Activated T-cell treated with anti-CD3 and anti-CD28 coated beads for 24 hours (primary cell): ENCODE results near the gene COMMD9.

Experiments
- DNase-seq: peaks from one replicate; pipeline ENCODE4 v3.0.0-alpha.2; 2020; ENCODE audit warnings: low read depth

The COMMD9 gene

DNA sequence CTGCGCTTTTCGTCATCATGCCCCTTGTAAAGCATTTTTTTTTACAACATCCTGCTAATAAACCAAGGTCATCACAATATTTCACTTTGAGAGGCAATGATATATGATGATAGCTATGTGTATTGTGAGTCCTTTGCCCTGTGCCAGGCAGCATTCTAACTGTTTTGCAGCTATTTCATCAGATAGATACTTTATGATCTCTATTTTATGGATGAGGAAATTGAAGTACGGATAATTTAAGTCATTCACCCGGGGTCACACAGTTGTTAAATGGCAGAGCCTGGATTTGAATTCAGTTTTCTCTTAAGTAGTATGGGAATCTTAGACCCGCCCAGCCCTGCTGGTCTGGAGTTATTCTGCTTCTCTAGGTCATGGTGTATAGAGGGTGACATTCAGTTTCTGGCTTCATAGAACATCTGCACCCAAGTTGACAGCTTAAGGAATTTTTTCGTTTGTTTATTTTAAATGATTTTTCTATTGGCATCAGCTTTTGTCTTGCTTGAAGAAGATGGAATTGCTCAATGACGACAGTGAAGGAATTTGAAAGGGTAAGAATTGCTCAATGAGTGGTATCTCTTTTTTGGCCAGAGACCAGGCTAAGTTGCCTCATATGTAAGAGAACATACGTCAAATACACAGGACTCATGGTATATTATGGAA, 7.8 kb upstream of the COMMD9 start:
- DNase-seq, result no peak

- no peak for DNase-seq
Observed at GRCh38 chr11:36295926-36296325, 6.7 kb upstream of the COMMD9 start, which contains the start of gene PRR5L. TSS of gene PRR5L (plus strand) at chr11:36296288. CDS start at chr11:36401122, 104,834 bp downstream.

- no peak for DNase-seq
Observed at GRCh38 chr11:36292311-36292722, 3.1 kb upstream of the COMMD9 start.

DNA sequence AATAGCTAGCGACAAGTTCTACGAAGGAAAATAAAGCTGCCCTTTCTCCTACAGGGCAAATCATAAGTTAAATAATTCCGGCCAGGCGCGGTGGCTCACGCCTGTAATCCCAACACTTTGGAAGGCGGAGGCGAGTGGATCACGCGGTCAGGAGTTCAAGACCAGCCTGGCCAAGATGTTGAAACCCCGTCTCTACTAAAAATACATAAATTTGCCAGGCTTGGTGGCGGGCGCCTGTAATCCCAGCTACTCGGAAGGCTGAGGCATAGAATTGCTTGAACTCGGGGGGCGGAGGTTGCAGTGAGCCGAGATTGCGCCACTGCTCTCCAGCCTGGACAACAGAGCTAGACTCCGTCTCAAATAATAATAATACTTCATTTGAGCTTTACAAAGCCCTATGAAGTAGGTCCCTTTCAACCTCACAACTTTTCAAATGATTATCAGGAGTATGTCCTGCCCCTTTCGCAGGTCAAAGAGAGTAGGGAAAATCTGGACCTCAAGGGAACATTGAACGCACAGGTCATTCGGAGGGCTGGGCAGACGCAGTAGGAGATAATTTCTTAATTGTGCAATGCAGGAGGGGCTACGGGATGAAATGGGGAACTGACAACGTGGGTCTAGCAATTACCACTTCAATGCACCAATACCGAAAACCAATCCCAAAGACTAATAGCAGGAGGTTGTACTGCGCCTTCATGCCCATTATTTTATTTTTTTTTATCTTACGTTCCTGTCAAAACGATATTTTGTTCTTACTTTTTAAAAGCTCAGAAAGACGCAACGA, 590 bp downstream of the COMMD9 start:
- DNase-seq, result no peak

DNA sequence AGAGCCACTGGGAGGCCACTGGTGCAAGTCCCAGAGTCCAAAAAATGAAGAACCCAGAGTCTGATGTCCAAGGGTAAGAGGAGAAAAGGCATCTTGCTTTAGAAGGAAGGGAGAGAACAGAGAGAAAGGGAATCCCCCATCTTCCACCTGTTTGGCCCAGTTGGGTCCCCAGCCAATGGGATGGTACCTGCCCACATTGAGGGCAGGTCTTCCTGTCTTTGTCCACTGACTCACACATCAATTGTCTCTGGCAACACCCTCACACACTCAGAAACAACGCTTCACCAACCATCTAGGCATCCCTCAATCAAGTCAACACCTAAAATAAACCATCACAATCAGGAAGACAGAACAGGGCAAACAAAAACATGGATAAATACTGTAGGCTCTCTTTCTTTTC, 6.3 kb downstream of the COMMD9 start:
- DNase-seq, result no peak

DNA sequence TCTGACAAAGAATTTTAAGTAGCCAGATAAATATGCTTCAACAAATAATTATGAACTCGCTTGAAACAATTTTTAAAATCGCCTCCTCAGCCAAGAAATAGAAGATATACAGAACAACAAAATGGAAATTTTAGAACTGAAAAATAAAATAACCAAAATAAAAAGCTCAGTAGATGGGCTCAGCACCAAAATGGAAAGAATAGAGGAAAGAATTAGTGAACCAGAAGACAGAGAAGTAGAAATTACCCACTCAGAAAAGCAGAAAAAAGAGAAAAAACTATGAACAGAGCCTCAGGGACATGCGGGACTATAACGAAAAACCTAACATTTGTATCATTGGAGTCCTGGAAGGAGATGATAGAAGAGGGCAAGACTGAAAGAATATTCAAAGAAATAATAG, 7.4 kb downstream of the COMMD9 start:
- DNase-seq, result no peak

GRCh38 chr11:36280531-36280930, 8.7 kb downstream of the COMMD9 start:
- no peak for DNase-seq

DNA sequence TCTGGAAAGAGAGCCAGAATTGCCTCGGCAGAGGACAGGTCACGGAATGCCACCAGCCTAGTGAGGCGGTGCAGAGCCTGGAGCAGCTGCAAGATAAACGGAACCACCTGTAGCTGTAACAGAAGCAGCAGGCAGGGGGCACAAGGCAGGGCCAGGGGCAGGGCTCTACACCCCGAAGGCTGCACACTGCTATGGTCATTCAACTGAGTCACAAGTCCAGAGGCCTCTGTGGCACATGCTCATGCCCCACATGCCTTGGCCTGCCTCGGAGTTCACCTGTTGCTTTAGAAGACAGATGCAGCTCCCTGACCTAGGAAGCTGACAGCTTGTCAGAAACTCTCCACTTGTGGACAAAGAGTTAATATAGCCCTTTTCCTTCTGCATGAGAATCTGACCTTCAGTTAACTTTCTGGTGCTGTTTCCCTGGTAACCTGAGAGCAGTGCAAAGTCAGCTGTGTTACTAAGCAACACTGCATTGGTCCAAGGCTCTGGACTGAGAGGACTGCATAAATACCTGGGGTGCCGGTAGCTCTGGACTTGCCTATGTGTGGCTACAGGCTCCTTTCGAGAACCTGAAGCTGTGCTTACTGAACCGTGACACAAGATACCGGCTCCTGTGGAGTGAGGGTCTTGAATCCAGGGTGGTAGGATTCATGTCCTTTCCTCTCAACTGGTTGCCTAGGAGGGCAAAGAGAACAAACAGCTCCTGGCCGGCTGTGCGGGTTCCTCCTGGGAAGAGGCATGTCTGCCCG, 10.5 kb downstream of the COMMD9 start:
- DNase-seq, result no peak

- DNase-seq, result no peak
Observed at GRCh38 chr11:36274414-36274813, 14.8 kb downstream of the COMMD9 start.

- no peak for DNase-seq
Observed at GRCh38 chr11:36273110-36273509, 16.1 kb downstream of the COMMD9 start.

- DNase-seq, result no peak
Observed at GRCh38 chr11:36271794-36272407, 17.3 kb downstream of the COMMD9 start.

GRCh38 chr11:36270701-36271100, 18.5 kb downstream of the COMMD9 start:
- no peak for DNase-seq

GRCh38 chr11:36268337-36268985, 20.8 kb downstream of the COMMD9 start:
- no peak for DNase-seq

GRCh38 chr11:36266767-36267166, 22.5 kb downstream of the COMMD9 start:
- no peak for DNase-seq

- peak; percentile 39 for DNase-seq
Observed at GRCh38 chr11:36265793-36266628, 23.2 kb downstream of the COMMD9 start.

- DNase-seq, result no peak
Observed at GRCh38 chr11:36264973-36265344, 24.3 kb downstream of the COMMD9 start.

GRCh38 chr11:36264011-36264972, 24.9 kb downstream of the COMMD9 start:
- no peak for DNase-seq

DNA sequence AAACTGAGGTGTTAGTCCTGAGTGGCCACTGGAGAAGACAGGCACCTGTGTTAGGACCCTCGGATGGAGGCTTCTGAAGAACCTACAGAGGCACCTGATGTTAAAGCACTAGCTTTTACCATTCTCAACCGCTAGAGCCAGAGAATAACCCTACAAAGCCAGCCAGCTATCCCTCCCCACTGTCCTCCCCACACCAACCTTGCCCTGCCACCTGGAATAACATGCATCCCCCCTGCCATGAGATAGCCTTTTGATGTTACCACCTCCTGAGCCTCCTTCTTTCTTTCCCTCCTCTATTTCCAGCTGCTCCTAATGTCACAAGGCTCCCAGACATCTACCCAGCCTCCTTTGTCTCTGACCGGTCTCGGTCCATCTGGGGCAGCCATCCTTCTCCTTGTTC, 28.1 kb downstream of the COMMD9 start:
- DNase-seq, result no peak

GRCh38 chr11:36258730-36259360, 30.4 kb downstream of the COMMD9 start:
- DNase-seq, result peak; percentile 1
